ENCODE data around the gene ADAMTS17.

GRCh38 chr15:99956022-99956775 lies 385.6 kb downstream of the ADAMTS17 start:
- TF ChIP-seq, protein P1, sequence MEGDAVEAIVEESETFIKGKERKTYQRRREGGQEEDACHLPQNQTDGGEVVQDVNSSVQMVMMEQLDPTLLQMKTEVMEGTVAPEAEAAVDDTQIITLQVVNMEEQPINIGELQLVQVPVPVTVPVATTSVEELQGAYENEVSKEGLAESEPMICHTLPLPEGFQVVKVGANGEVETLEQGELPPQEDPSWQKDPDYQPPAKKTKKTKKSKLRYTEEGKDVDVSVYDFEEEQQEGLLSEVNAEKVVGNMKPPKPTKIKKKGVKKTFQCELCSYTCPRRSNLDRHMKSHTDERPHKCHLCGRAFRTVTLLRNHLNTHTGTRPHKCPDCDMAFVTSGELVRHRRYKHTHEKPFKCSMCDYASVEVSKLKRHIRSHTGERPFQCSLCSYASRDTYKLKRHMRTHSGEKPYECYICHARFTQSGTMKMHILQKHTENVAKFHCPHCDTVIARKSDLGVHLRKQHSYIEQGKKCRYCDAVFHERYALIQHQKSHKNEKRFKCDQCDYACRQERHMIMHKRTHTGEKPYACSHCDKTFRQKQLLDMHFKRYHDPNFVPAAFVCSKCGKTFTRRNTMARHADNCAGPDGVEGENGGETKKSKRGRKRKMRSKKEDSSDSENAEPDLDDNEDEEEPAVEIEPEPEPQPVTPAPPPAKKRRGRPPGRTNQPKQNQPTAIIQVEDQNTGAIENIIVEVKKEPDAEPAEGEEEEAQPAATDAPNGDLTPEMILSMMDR (IDR thresholded peaks at IDR 0.05 in 4 of 5, conservative IDR thresholded peaks at IDR 0.05 in 1 of 5) = no peak
- no peak for TF ChIP-seq POLR2A (IDR thresholded peaks at IDR 0.05)
